Endothelial cell (in vitro differentiated cells): ENCODE measurements around the gene C19orf81. TPM values are rescaled to one million over a fixed set of nuclear protein-coding genes. Genes with fewer than 3 reads are reported as not detected.

Experiments
- DNase-seq: peaks from one replicate; pipeline ENCODE4 v3.0.0; 2021; ENCODE audit warnings: low spot score
- H3K27ac Mint-ChIP-seq: one replicate; pipeline ENCODE4 v1.8.0; 2021; ENCODE audit warnings: mixed read lengths, inconsistent platforms; ENCODE audit not compliant: unreplicated experiment
- H3K27me3 Mint-ChIP-seq: one replicate; pipeline ENCODE4 v1.8.0; 2021; ENCODE audit warnings: mild to moderate bottlenecking, moderate library complexity, mixed read lengths, inconsistent platforms; ENCODE audit not compliant: unreplicated experiment
- H3K36me3 Mint-ChIP-seq: one replicate; pipeline ENCODE4 v1.8.0; 2021; ENCODE audit warnings: mild to moderate bottlenecking, low read depth, mixed read lengths, inconsistent platforms; ENCODE audit not compliant: unreplicated experiment
- H3K4me1 Mint-ChIP-seq: one replicate; pipeline ENCODE4 v1.8.0; 2021; ENCODE audit warnings: mild to moderate bottlenecking, mixed read lengths, inconsistent platforms; ENCODE audit not compliant: unreplicated experiment
- H3K4me3 Mint-ChIP-seq: one replicate; pipeline ENCODE4 v1.8.0; 2021; ENCODE audit warnings: mild to moderate bottlenecking, mixed read lengths, inconsistent platforms; ENCODE audit not compliant: unreplicated experiment
- H3K9me3 Mint-ChIP-seq: one replicate; pipeline ENCODE4 v1.8.0; 2021; ENCODE audit warnings: mixed read lengths, inconsistent platforms; ENCODE audit not compliant: unreplicated experiment
- CTCF ChIP-seq: fragments of 200-600 bp; sonication (generic); IDR thresholded peaks from one replicate; pipeline ENCODE4 v1.5.0; 2021; ENCODE audit warnings: antibody characterized with exemption; ENCODE audit not compliant: unreplicated experiment
- total RNA-seq: library from RNA; stranded (reverse); fragmentation: NEBNext Ultra II Directional; extraction: Animal tissue kit (Norgen Biotek cat#: 25700); gene quantifications from one replicate; pipeline ENCODE4 v1.2.1, GENCODE V29; 2021; ENCODE audit not compliant: unreplicated experiment

The C19orf81 gene
- total RNA-seq, 1 donor from 2014 or later: not detected

- Mint-ChIP-seq H3K4me1 (no peaks in the 10 kb centered on the region), H3K27ac (peak overlapping the region; percentile 71), H3K4me3 (peak overlapping the region; percentile 16), H3K27me3 (peaks cover 40% of the 10 kb centered on the region), H3K36me3 (peaks cover 23% of the 10 kb centered on the region), H3K9me3 (peaks cover 40% of the 10 kb centered on the region)
- no peak for DNase-seq
- no peak for TF ChIP-seq CTCF
Observed at GRCh38 chr19:50661023-50661422, 11.8 kb downstream of the C19orf81 start.

- no peak for DNase-seq
- TF ChIP-seq CTCF: no peak
- Mint-ChIP-seq H3K4me3 (no peak overlapping the region), H3K9me3 (peaks cover 40% of the 10 kb centered on the region), H3K36me3 (peaks cover 23% of the 10 kb centered on the region), H3K27ac (no peak overlapping the region), H3K4me1 (no peaks in the 10 kb centered on the region), H3K27me3 (peaks cover 40% of the 10 kb centered on the region)
Observed at GRCh38 chr19:50661766-50662650, 12.8 kb downstream of the C19orf81 start.

- H3K4me3 Mint-ChIP-seq: no peak overlapping the region
- TF ChIP-seq CTCF: no peak
- H3K9me3 Mint-ChIP-seq: peaks cover 32% of the 10 kb centered on the region
- H3K36me3 Mint-ChIP-seq: peaks cover 15% of the 10 kb centered on the region
- no peak overlapping the region for H3K27ac Mint-ChIP-seq
- no peaks in the 10 kb centered on the region for H3K4me1 Mint-ChIP-seq
- H3K27me3 Mint-ChIP-seq: peaks cover 35% of the 10 kb centered on the region
- no peak for DNase-seq
Observed at GRCh38 chr19:50662651-50663481, 13.6 kb downstream of the C19orf81 start.

- Mint-ChIP-seq H3K36me3 (peaks cover 15% of the 10 kb centered on the region), H3K4me3 (peak overlapping the region; percentile 45), H3K27ac (no peak overlapping the region), H3K4me1 (no peaks in the 10 kb centered on the region), H3K27me3 (peaks cover 32% of the 10 kb centered on the region), H3K9me3 (peaks cover 28% of the 10 kb centered on the region)
- no peak for TF ChIP-seq CTCF
- no peak for DNase-seq
Observed at GRCh38 chr19:50663482-50663790, 14.2 kb downstream of the C19orf81 start.
